H1 (cell line): Measurements from ENCODE around the gene GRIP2. TPM values are rescaled to one million over a fixed set of nuclear protein-coding genes. Genes with fewer than 3 reads are reported as not detected.

Experiments used
- CTCF ChIA-PET: fragments of 300-600 bp; sonication (Branson Sonifier 250); formaldehyde crosslinking; loops from one replicate; lab custom pipeline; 2021; ENCODE audit not compliant: partially characterized antibody; lab: Charles Lee
- POLR2A ChIA-PET: fragments of 300-600 bp; sonication (Branson Sonifier 250); formaldehyde crosslinking; loops from one replicate; lab custom pipeline; 2021; ENCODE audit warnings: inconsistent platforms; ENCODE audit not compliant: partially characterized antibody; lab: Charles Lee
- DNase-seq, 2 experiments: peaks; one replicate each; pipeline versions ENCODE4 v3.0.0 to v3.0.0-alpha.2; 2010 to 2022; ENCODE audit warnings: low spot score in 2 of 2, low read depth in 1 of 2, mixed read lengths in 1 of 2
- FAIRE-seq: peaks from 2 replicates; lab custom pipeline; 2011; peaks lifted over from hg19 to GRCh38; lab: Jason Lieb, UNC
- H2AFZ ChIP-seq: 2 replicates; pipeline ENCODE4 v1.8.1; 2012; ENCODE audit warnings: low read length, inconsistent platforms
- H2AK5ac ChIP-seq: 2 replicates; pipeline ENCODE4 v1.6.1; 2013; ENCODE audit warnings: low read depth, low read length
- H2BK120ac ChIP-seq: replicated peaks from 2 replicates; pipeline ENCODE3; 2013; ENCODE audit warnings: low read depth, low read length, inconsistent platforms
- H2BK12ac ChIP-seq: 2 replicates; pipeline ENCODE4 v1.6.1; 2013; ENCODE audit warnings: low read depth, low read length
- H2BK15ac ChIP-seq: 2 replicates; pipeline ENCODE4 v1.6.1; 2013; ENCODE audit warnings: low read length
- H2BK20ac ChIP-seq: 2 replicates; pipeline ENCODE4 v1.6.1; 2013; ENCODE audit warnings: low read length
- H2BK5ac ChIP-seq: 2 replicates; pipeline ENCODE4 v1.6.1; 2013; ENCODE audit warnings: low read depth, low read length
- H3K14ac ChIP-seq: 2 replicates; pipeline ENCODE4 v1.6.1; 2013; ENCODE audit warnings: inconsistent platforms; ENCODE audit not compliant: insufficient read length
- H3K18ac ChIP-seq: 2 replicates; pipeline ENCODE4 v1.6.1; 2013; ENCODE audit warnings: low read length; ENCODE audit errors: extremely low read depth
- H3K23ac ChIP-seq: 2 replicates; pipeline ENCODE4 v1.6.1; 2013; ENCODE audit warnings: inconsistent platforms; ENCODE audit not compliant: insufficient read length
- H3K23me2 ChIP-seq: 2 replicates; pipeline ENCODE4 v1.6.1; 2013; ENCODE audit warnings: low read depth, low read length
- H3K27ac ChIP-seq: 2 replicates; pipeline ENCODE4 v1.6.1; 2011; ENCODE audit warnings: low read depth, low read length, inconsistent platforms
- H3K27me3 ChIP-seq, 4 experiments: replicated peaks in 1 of 4; 1 replicate in 1 of 4; 2 replicates in 3 of 4; pipeline versions ENCODE4 v1.6.1 to v1.8.1; 2011 to 2013; ENCODE audit warnings: low read length in 3 of 4, mild to moderate bottlenecking in 3 of 4, inconsistent platforms in 2 of 4, mixed read lengths in 2 of 4, moderate library complexity in 1 of 4; ENCODE audit not compliant: control insufficient read depth in 3 of 4, insufficient read depth in 3 of 4; ENCODE audit errors: extremely low read depth in 1 of 4
- H3K36me3 ChIP-seq, 4 experiments: 2 replicates each; pipeline versions ENCODE4 v1.6.1 to v1.8.1; 2011 to 2013; ENCODE audit warnings: mild to moderate bottlenecking in 4 of 4, low read length in 3 of 4, moderate library complexity in 2 of 4, control low read depth in 1 of 4, inconsistent platforms in 1 of 4; ENCODE audit not compliant: insufficient read depth in 4 of 4, control insufficient read depth in 2 of 4
- H3K4ac ChIP-seq: replicated peaks from 2 replicates; pipeline ENCODE3; 2013; ENCODE audit warnings: low read length, low read depth, mixed read lengths, inconsistent platforms; ENCODE audit not compliant: insufficient read length
- H3K4me1 ChIP-seq, 4 experiments: replicated peaks in 1 of 4; 1 replicate in 1 of 4; 2 replicates in 3 of 4; pipeline versions ENCODE4 v1.6.1 to v1.8.1; 2011 to 2013; ENCODE audit warnings: low read length in 3 of 4, inconsistent platforms in 2 of 4, mixed read lengths in 1 of 4; ENCODE audit not compliant: insufficient read depth in 4 of 4, control insufficient read depth in 3 of 4
- H3K4me2 ChIP-seq, 2 experiments: 2 replicates each; pipeline versions ENCODE4 v1.6.1 to v1.8.1; 2011 to 2013; ENCODE audit warnings: low read depth in 2 of 2, low read length in 2 of 2, control low read depth in 1 of 2, inconsistent platforms in 1 of 2, mild to moderate bottlenecking in 1 of 2; ENCODE audit not compliant: insufficient read depth in 1 of 2
- H3K4me3 ChIP-seq, 4 experiments: fragments of 200-600, 300-600 bp in 1 of 4; sonication (generic), shearing (Covaris generic), sonication (Bioruptor Twin) in 1 of 4; 2 replicates each; pipeline versions ENCODE4 v1.5.1 to v1.8.1; 2011 to 2016; ENCODE audit warnings: low read length in 4 of 4, low read depth in 3 of 4, control low read depth in 2 of 4, inconsistent platforms in 2 of 4, mild to moderate bottlenecking in 2 of 4, mixed read lengths in 1 of 4, moderate library complexity in 1 of 4; ENCODE audit not compliant: insufficient read depth in 2 of 4; ENCODE audit errors: extremely low read depth in 1 of 4
- H3K56ac ChIP-seq: replicated peaks from 2 replicates; pipeline ENCODE3; 2013; ENCODE audit warnings: low read depth, mild to moderate bottlenecking, mixed read lengths, low read length, inconsistent platforms; ENCODE audit not compliant: insufficient read length
- H3K79me1 ChIP-seq: 2 replicates; pipeline ENCODE4 v1.6.1; 2013; ENCODE audit warnings: low read depth, low read length, control low read depth
- H3K79me2 ChIP-seq, 2 experiments: 2 replicates each; pipeline versions ENCODE4 v1.6.1 to v1.8.1; 2012 to 2013; ENCODE audit warnings: low read length in 2 of 2, mild to moderate bottlenecking in 2 of 2, inconsistent platforms in 1 of 2; ENCODE audit not compliant: insufficient read depth in 2 of 2, control insufficient read depth in 1 of 2
- H3K9ac ChIP-seq, 4 experiments: replicated peaks in 1 of 4; 1 replicate in 1 of 4; 2 replicates in 3 of 4; pipeline versions ENCODE4 v1.6.1 to v1.8.1; 2011 to 2013; ENCODE audit warnings: low read depth in 3 of 4, low read length in 3 of 4, control low read depth in 2 of 4, mild to moderate bottlenecking in 2 of 4, moderate library complexity in 2 of 4, inconsistent platforms in 1 of 4; ENCODE audit errors: extremely low read depth in 1 of 4
- H3K9me3 ChIP-seq, 2 experiments: 2 replicates each; pipeline versions ENCODE4 v1.6.1 to v1.8.1; 2012 to 2013; ENCODE audit warnings: mild to moderate bottlenecking in 2 of 2, moderate library complexity in 2 of 2, control low read depth in 1 of 2, inconsistent platforms in 1 of 2, low read depth in 1 of 2, low read length in 1 of 2, mixed read lengths in 1 of 2; ENCODE audit not compliant: insufficient read depth in 2 of 2
- H4K20me1 ChIP-seq, 2 experiments: replicated peaks in 1 of 2; 2 replicates each; pipeline versions ENCODE3 to v1.8.1; 2011 to 2013; ENCODE audit warnings: inconsistent platforms in 2 of 2, low read length in 2 of 2, mild to moderate bottlenecking in 1 of 2; ENCODE audit not compliant: insufficient read depth in 2 of 2, control insufficient read depth in 1 of 2
- H4K5ac ChIP-seq: 2 replicates; pipeline ENCODE4 v1.6.1; 2013; ENCODE audit warnings: low read length, low read depth, mixed read lengths, inconsistent platforms; ENCODE audit not compliant: insufficient read length
- H4K8ac ChIP-seq: 2 replicates; pipeline ENCODE4 v1.8.0; 2013; ENCODE audit warnings: mild to moderate bottlenecking, moderate library complexity, low read length, inconsistent platforms; ENCODE audit not compliant: insufficient read depth; ENCODE audit errors: extremely low read depth
- H4K91ac ChIP-seq: replicated peaks from 2 replicates; pipeline ENCODE3; 2013; ENCODE audit warnings: low read length, mixed read lengths, inconsistent platforms; ENCODE audit not compliant: insufficient read length
- CHD2 ChIP-seq: IDR thresholded peaks from 2 replicates; pipeline ENCODE4 v1.6.1; 2012; ENCODE audit warnings: low read length, improper control_type of control experiment
- E2F6 ChIP-seq: IDR thresholded peaks from 2 replicates; pipeline ENCODE4 v1.6.1; 2012; ENCODE audit warnings: inconsistent platforms
- EP300 ChIP-seq, 2 experiments: IDR thresholded peaks; 1 replicate in 1 of 2; 2 replicates in 1 of 2; pipeline ENCODE4 v1.6.1; 2011 to 2012; ENCODE audit warnings: low read depth in 2 of 2, low read length in 2 of 2, mild to moderate bottlenecking in 2 of 2, borderline replicate concordance in 1 of 2, inconsistent platforms in 1 of 2, moderate library complexity in 1 of 2
- EZH2 ChIP-seq: fragments of 200-600 bp; sonication (generic); IDR thresholded peaks from 2 replicates; pipeline ENCODE4 v1.7.1; 2012; ENCODE audit warnings: low read depth, mild to moderate bottlenecking, moderate library complexity, low read length, inconsistent platforms; ENCODE audit not compliant: severe bottlenecking
- GABPA ChIP-seq: IDR thresholded peaks from 2 replicates; pipeline ENCODE4 v1.6.1; 2011; ENCODE audit warnings: mild to moderate bottlenecking, low read length, moderate library complexity, borderline replicate concordance; ENCODE audit not compliant: insufficient read depth
- HDAC2 ChIP-seq, 2 experiments: fragments of 300-600 bp in 1 of 2; sonication (generic) in 1 of 2; IDR thresholded peaks; 2 replicates each; pipeline ENCODE4 v1.6.1; 2011 to 2012; ENCODE audit warnings: low read depth in 2 of 2, low read length in 2 of 2, mild to moderate bottlenecking in 2 of 2, moderate library complexity in 2 of 2, borderline replicate concordance in 1 of 2, inconsistent platforms in 1 of 2
- JUND ChIP-seq: IDR thresholded peaks from 2 replicates; pipeline ENCODE4 v1.6.1; 2011; ENCODE audit warnings: mild to moderate bottlenecking, improper control_type of control experiment, low read length
- KDM1A ChIP-seq: fragments of 200-600, 300-600 bp; sonication (generic); IDR thresholded peaks from 2 replicates; pipeline ENCODE4 v1.7.1; 2016; ENCODE audit warnings: mild to moderate bottlenecking, low read length, borderline replicate concordance
- RXRA ChIP-seq: IDR thresholded peaks from 2 replicates; pipeline ENCODE4 v1.6.1; 2011; ENCODE audit warnings: low read depth, mild to moderate bottlenecking, low read length, moderate library complexity; ENCODE audit not compliant: insufficient read depth
- SUZ12 ChIP-seq: fragments of 200-600 bp; sonication (generic); IDR thresholded peaks from 2 replicates; pipeline ENCODE4 v1.6.1; 2012; ENCODE audit warnings: mild to moderate bottlenecking, inconsistent platforms, low read length, moderate library complexity, mixed read lengths
- WGBS, 2 experiments: shearing (Covaris generic) in 1 of 2; methylation state at CpG; one replicate each; pipeline versions ENCODE4 v1.1.6 to v1.1.7; 2013 to 2015; ENCODE audit warnings: low lambda C conversion rate in 2 of 2, mixed read lengths in 2 of 2, inconsistent platforms in 1 of 2, low coverage in 1 of 2, missing lambda C conversion rate in 1 of 2; ENCODE audit not compliant: insufficient replicate concordance in 2 of 2, insufficient coverage in 1 of 2, insufficient read length in 1 of 2; ENCODE audit errors: extremely low coverage in 1 of 2, missing lambda C conversion rate in 1 of 2; 5-methylcytosine and 5-hydroxymethylcytosine counted together
- polyA plus RNA-seq, 7 experiments: library from polyadenylated mRNA; depleted of rRNA in 3 of 7; stranded (reverse) in 5 of 7; unstranded in 2 of 7; fragments of >200 nt in 5 of 7; fragments of 200-250 nt in 2 of 7; gene quantifications; 1 replicate in 5 of 7; 2 replicates in 1 of 7; 4 replicates in 1 of 7; pipeline versions ENCODE4 v1.2.1 to v1.2.3, GENCODE V29; 2011 to 2013; ENCODE audit warnings: missing spikeins in 2 of 7, mixed read lengths in 2 of 7
- total RNA-seq: library from RNA; stranded (reverse); fragmentation: NEBNext Ultra II Directional; extraction: Animal tissue kit (Norgen Biotek cat#: 25700); gene quantifications from 2 replicates; pipeline ENCODE4 v1.2.1, GENCODE V29; 2021

GRIP2 gene
- total and polyA plus RNA-seq, 2 of the 8 experiments (the other 6 are each of a cell fraction or from before 2014, with no cell fraction given), result 2.5 to 6.4 TPM

GRCh38 chr3:14474363-14475081 lies 65.6 kb downstream of the GRIP2 start:
- H3K56ac ChIP-seq, result no peak overlapping the region
- no peak overlapping the region for H2BK12ac ChIP-seq
- H3K14ac ChIP-seq, result no peak overlapping the region
- no peak overlapping the region for H3K18ac ChIP-seq
- no peak overlapping the region for H3K23ac ChIP-seq
- H3K4me3 ChIP-seq, result no peak overlapping the region
- no peaks in the 10 kb centered on the region for H3K9me3 ChIP-seq
- H3K79me2 ChIP-seq, result no peaks in the 10 kb centered on the region
- H2BK20ac ChIP-seq, result no peak overlapping the region
- FAIRE-seq, result no peak
- H3K27ac ChIP-seq, result no peak overlapping the region
- no peak overlapping the region for H2BK5ac ChIP-seq
- CTCF ChIA-PET, result interaction anchor here (1.5 to 1.9 kb wide), 2 partner anchors 16 to 81 kb away, joined by 4 to 5 read pairs; no protein-coding TSS in a partner anchor
- 95% methylated on average over 13 of the region's 13 CpGs; no CpG with 5 or more reads in 1 of the 2 experiments for WGBS, 2 experiments
- no peak for TF ChIP-seq GABPA
- no peak for TF ChIP-seq KDM1A
- no peak for TF ChIP-seq EP300 (IDR thresholded peaks at IDR 0.05; ENCODE audit: borderline replicate concordance in 1 of 2, low read depth in 2 of 2, low read length in 2 of 2)
- TF ChIP-seq SUZ12, result no peak
- TF ChIP-seq CHD2, result no peak
- TF ChIP-seq RXRA, result no peak
- TF ChIP-seq JUND, result no peak
- TF ChIP-seq HDAC2 (IDR thresholded peaks at IDR 0.05; ENCODE audit: borderline replicate concordance in 1 of 2, low read depth in 2 of 2, low read length in 2 of 2), result no peak
- TF ChIP-seq EZH2, result no peak
- no peak for TF ChIP-seq E2F6
- H4K8ac ChIP-seq, result no peak overlapping the region
- H3K4me2 ChIP-seq, result no peak overlapping the region
- H3K79me1 ChIP-seq, result no peaks in the 10 kb centered on the region; the same call in 1 of the 2 replicates
- no peaks in the 10 kb centered on the region for H3K27me3 ChIP-seq
- no peaks in the 10 kb centered on the region for H3K23me2 ChIP-seq
- H3K9ac ChIP-seq, result no peak overlapping the region
- H3K4me1 ChIP-seq, result no peaks in the 10 kb centered on the region; a peak in 1 of 7 replicates
- H2AFZ ChIP-seq, result no peak overlapping the region
- no peak overlapping the region for H3K4ac ChIP-seq
- peaks cover 26 to 72% (median 61%) of the 10 kb centered on the region in 4 experiments for H3K36me3 ChIP-seq
- no peak overlapping the region for H4K5ac ChIP-seq
- DNase-seq, result no peak
- peaks cover 0 to 3% of the 10 kb centered on the region in 2 experiments for H4K20me1 ChIP-seq
- POLR2A ChIA-PET, result no interaction called here
- H2BK15ac ChIP-seq, result no peak overlapping the region
- H2BK120ac ChIP-seq, result no peak overlapping the region
- no peak overlapping the region for H4K91ac ChIP-seq
- no peak overlapping the region for H2AK5ac ChIP-seq
